Ureter (tissue), 1 donor: ENCODE measurements around the gene GSPT1. TPM values are rescaled to one million over a fixed set of nuclear protein-coding genes. Genes with fewer than 3 reads are reported as not detected.

Source experiments
- total RNA-seq: library from RNA; stranded (reverse); gene quantifications from one replicate; pipeline ENCODE4 v1.2.4, GENCODE V29; 2023
- donor health status: DM: yes; HTN: yes; CAD: no.

GSPT1 gene
- total RNA-seq, 1 donor from 2014 or later = 134 TPM

Other genes starting within 250 kb of the GSPT1 start
- 23.6 TPM for gene SNN, start 247.5 kb downstream of the GSPT1 start, total RNA-seq
- gene TXNDC11, start 173.1 kb downstream of the GSPT1 start, total RNA-seq = 49.9 TPM
- 64.1 TPM for gene ZC3H7A, start 118.7 kb downstream of the GSPT1 start, total RNA-seq
- gene RSL1D1, start 64.4 kb downstream of the GSPT1 start, total RNA-seq = 170 TPM
- 32.2 TPM for gene NPIPB2, start 26.1 kb upstream of the GSPT1 start, total RNA-seq
- 2.2 TPM for gene TNFRSF17, start 49.3 kb upstream of the GSPT1 start, total RNA-seq
- 53.7 TPM for gene SNX29, start 60.8 kb upstream of the GSPT1 start, total RNA-seq